ENCODE measurements around the gene TREH.

Gene TREH

DNA sequence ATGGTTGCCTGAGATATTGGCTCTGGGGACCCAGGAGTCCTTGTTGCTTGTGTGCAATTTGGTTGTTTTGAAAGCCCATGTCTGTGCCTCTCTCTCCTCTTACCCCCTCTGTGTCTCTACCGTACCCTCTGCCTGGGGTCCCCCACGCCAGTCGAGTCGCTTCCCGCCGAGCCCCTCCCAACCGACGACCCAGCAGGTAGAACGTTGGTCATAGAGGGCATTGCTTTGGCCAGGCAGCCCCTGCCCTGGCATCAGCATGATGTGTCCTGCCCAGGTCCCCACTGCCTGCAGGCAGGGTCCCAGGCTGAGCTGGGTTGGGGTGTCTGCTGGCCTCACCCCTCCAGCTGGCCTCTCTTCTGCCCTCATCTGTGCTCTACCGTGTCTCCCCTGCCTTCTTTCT, 35.0 kb downstream of the TREH start:
- DNase-seq, result no peak

DNA sequence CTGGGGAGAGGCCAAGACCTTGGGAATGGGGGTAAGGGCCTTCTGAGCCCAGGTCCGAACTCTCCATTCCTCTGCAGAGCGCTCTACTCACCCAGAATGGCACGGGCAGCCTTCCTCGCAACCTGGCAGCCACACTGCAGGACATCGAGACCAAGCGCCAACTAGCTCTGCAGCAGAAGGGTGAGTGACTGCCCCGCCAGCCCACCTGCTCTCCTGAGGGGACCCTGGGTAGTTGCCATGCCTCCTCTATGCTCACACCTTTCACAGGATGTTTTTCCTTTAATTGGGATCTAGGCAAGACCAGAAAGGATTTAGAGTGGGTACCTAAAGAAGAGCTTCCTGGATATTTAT, 35.5 kb downstream of the TREH start:
- no peak for DNase-seq

GRCh38 chr11:118643142-118643994, 36.1 kb downstream of the TREH start:
- no peak for DNase-seq

GRCh38 chr11:118641397-118642019, 37.9 kb downstream of the TREH start:
- DNase-seq, result no peak

DNA sequence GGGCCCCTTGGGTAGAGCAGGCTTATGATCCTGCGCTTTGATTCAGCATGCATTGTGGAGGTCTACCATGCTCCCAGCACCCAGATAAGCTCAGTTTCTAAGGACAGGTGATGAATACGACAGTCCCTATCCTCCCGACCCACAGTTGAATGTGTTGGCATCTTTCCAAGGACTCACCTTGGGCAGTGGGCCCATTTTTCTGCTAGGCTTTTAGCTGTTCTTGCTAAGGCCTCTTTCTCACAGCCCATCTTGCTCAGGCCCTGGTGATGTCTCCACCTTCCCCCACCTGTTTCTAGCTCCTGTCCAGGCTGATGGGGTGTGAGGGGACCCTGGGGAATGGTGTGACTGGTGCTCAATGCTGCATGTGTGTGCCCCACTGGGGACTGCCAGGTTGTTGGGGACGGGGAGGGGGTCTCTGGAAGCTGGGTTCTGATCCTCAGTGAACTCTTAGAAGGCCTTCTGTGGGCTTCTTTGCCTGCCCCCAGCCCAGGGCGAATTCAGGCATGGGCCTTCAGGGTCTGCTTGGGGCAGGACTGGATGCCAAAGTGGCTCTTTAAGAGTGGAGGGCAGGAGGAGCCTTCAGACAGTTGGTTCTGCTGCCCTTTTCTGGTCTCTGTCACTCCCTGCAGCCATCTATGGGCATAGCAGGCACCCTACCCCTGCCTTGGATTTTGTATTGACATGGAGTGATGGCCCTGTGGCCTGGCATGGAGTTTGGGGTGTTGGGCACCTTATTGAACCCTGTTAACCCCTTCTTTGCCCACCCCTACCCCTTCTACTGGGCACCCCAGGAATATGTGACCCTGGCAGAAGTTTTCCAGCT, 38.9 kb downstream of the TREH start:
- no peak for DNase-seq

DNA sequence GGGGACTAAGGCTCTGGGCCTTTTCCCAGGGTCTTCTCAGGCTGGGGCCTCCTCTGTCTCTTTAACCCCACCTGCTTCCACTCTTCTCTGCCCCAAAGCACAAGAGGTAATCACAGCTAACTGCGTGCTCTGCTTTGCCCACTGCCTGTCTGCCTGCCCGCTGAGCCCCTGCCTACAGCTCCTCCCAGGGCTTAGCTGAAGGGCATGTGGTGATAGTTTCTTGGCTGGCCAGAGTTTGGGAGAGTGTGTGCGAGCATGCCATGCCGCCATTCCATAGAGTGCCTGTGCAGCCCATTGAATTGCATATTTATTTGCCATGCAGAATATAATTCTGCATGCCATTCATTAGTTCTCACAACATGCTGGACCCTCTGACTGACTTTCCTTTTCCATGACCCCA, 39.6 kb downstream of the TREH start:
- no peak for DNase-seq

- DNase-seq, result no peak
Observed at GRCh38 chr11:118638726-118639125, 40.7 kb downstream of the TREH start.

DNA sequence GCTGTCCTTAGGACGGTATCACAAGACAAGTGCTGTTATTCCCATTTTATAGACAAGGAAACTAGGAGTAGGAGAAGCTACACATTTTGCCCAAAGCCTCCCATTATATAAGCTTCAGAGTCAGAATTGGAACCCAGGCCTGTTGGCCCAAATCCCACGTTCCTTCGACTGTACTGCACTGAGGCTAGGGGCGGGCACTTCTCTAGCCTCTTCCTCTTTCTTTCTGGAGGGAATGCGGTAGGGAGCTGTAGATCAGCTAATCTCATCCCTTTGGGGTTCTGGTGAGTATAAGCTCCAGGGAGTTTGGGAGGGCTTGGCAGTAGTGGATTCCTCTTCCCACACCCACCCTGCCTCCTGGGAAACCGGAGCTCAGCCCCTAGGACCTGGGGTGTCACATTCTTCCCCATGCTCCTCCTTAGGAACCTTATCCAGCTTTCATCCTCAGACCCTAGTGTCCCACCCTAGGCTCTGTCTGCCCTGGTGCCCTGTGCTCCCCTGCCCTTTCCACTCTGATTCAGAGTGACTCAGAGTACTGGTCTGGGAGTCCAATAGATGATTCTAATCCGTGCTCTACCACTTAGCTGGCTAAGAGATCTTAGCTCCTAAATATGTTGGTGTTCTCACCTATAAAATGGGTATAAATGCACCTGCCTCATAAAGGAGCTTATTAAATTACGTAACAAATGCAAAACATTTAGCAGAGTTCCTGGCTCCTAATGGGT, 42.7 kb downstream of the TREH start:
- no peak for DNase-seq

DNA sequence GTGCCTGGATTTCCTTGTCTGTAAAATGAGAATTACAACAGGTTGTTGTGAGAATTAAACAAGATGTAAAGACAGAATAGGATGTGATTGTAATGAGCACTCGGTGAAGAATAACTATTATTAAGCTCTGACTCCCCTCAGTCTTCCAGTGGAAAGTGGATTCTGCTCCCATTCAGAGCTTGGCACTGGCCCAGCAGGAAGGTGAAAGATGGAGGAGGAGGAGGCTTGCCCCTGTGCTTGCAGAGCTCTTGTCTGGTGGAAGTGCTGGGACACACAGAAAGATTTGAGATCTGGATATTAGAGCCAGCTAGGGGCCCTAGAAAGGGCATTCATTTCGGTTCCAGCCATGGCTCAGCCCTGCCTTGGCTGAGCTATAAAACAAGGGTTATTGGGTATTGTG, 43.8 kb downstream of the TREH start:
- no peak for DNase-seq

DNA sequence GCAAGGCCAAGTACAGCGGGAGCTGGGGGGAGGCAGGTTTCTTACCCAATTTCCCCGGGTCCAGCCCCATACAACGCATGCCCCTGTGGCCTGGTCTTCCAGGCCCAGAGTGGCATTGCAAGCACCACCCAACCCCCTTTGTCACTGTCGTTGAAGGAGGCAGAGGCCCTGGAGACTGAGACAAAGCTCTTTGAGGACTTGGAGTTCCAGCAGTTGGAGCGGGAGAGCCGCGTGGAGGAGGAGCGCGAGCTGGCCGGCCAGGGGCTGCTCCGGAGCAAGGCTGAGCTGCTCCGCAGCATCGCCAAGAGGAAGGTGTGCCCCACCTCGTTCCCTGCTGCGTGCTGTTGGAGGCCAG, 44.2 kb downstream of the TREH start:
- no peak for DNase-seq

DNA sequence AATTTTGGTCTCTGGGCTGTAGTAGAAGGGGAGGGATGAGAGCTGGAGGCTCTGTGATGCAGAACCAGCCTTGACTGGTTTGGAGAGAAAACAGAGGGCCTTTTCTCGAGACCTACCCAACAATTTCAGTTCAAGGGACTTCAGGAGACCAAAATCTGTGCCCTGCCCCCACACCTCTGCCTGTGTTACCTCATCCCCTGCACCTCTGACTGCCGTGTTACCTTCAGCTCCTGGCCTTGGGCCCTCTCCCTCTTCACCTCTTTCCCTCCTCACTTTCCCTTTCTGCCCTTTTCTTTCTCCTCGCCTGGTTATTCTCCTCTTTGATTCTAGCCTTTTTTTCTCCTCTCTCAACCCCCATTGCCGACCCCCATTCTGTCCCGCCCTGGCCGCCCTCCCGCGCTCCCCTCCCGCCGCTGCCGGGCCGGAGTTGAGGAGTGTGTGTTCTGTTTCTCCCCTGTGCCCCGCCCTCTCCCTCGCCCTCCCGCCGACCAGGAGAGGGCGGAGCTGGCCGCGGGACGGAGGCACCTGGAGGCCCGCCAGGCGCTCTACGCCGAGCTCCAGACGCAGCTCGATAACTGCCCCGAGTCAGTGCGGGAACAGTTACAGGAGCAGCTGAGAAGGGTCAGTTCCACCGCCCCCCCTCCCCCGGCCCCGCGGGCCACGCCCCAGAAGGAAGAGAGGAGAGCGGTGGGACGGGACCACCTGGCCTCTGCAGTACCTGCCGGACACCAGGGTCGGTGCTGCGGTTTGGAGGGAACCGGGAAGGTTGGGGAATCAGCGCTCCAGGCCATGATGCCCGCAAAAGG, 44.8 kb downstream of the TREH start:
- peak; percentile 29 for DNase-seq

DNA sequence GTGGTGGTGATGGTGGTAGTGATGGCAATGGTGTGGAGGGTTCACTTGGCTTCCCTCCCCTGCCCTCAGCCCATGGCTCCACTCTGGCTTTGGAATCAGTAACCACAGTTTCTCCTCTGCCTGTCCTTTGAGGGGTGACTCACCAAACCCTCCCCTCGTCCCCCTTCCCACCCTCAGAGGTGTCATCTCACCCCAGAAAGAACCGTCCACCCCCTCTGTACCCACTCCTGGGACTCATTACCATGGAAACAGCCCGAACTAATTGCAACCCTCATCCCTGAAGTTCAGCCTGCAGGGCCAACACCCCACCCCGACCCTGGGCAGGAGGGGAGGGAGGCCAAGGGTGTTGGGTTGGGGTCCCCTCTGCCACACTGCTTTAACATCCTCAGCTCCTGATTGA, 45.5 kb downstream of the TREH start:
- DNase-seq, result no peak

DNA sequence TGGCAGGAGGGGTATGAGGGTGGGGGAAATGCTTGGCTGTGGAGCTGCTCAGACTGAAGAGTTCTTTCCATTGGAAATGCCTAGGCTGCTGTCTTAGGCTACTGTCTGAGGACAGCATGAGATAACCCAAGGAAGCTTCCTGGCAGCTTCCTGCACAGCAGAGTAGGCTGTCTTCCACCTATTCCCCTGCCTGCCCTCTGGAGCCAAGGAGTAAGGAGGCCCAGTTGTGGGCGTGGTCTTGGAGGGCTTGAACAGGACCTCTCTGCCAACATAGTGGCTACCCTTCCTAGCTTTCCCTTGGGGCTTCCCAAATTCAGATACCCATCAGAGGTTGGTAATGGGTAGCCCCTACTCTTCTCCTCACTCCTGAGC, 46.1 kb downstream of the TREH start:
- DNase-seq, result no peak

DNA sequence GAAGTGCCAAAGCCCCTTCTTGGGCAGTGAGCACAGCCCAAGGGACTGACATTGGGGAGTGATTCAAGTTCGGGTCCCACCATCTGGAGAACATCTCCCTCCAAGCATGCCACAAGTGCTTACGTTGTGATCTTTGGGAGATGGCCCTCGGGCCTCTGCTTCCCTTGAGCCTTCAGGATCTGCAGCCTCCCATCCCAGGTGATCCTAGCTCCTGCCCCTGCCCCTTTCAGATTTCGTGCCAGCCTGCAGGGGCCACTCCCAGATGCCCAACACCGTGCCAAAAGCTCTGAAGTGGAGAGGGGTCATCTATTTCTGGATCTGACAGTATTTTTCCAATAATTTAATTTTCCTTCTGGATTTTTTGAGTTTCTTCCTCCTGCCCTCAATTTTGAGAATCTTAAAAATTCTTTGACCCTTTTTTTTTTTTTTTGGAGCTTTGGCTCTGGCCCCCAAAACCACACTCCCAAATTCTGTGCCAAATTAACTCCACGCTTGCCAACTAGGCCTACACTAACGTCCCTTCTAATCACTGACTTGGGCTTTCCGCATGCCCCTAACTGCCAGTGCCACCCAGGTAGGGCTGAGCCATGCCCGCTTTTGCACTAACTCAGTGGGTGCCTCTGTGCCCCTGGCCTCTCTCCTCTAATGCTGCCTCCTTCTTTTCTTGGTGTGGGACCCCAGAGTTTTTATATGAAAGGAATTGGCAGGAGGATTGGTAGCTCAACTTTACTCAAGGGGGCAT, 46.7 kb downstream of the TREH start:
- DNase-seq, result no peak

GRCh38 chr11:118631142-118631909, 48.1 kb downstream of the TREH start:
- no peak for DNase-seq

DNA sequence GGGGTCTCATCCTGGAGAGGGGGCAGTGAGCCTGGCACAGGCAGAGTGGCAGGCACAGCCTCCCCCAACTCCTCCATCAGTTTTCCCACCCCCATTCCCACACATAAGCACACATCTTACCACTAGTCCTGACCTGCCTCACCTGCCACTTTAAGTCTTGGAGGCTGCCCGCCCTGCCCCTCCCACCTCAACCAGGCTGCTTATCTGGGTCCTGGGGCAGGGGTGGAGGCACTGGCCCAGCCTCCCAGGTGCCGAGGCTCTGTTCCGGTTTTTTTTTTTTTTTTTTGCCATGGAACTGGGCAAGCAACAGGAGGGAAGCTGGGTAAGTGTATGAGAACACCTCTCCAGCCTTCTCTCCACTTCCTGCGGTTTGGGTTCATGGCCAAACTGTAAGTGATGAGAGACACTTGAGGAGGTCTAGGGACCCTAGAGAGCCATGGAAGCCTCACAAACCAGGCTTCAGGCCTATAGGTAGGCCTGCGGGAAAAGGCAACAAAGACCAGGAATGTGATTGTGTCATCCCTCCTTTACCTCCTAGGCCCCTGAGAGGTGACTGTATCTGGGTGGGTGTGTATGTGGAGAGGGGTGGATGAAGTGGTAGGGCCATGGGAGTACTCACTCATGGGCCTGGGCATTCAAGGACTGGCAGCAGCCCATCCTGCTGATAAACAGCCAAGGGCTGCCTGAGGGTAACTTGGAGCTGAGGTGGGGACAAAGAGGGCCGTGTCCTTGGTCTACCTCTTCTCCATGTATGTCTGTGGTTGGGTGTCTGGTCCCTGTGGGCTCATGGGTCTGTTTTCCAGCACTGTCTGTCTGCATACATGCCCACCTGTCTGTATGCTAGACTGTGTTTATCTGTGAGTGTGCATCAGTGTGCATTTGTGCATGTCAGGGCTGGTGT, 49.4 kb downstream of the TREH start:
- no peak for DNase-seq

DNA sequence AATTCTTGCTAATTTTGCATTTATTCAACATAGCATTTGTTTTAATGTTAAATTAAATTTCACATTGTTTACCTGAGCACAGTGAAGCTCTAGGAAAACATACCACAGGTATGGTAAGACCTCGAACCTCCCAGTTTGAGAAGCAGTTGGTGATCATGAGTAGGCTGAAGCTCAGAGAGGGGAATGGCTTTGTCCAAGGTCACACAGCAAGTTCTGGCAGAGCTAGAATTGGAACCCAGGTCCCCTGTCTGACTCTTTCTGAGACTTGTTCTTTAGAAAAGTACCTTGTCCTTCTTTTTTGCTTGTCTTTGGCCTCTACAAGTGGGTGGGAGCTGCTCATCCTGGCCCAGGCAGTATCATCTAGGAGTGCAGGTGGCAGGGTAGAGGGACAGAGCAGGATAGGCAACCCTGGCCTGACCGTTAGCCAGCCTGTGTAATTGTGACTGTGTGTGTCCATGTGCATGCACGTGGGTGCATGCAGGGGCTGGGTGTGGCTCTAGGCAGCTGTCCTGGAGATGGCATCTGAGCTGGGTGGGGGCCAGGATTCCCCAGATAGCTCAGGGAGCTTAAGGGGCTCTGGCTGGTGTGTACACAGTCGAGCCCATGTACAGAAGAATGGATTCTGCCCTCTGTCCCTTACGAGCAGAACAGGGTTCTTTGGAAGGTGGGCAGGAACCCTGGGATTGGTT, 50.4 kb downstream of the TREH start:
- DNase-seq, result no peak

DNA sequence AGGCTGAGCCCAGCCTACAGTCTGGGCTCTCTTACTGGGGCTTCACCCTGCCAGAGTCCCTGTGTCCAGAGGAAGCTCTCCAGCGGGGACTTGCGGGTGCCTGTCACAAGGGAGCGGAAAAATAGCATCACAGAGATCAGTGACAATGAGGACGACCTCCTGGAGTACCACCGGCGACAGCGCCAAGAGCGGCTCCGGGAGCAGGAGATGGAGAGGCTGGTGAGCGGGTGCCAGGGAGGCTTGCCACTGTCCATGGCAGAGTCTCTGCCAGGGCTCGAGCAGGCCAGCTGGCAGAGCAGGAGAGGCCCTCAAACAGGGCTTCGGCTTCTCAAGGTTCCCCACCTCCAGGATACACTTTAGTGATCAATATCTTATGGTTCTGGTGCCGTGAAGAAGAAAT, 51.0 kb downstream of the TREH start:
- no peak for DNase-seq

DNA sequence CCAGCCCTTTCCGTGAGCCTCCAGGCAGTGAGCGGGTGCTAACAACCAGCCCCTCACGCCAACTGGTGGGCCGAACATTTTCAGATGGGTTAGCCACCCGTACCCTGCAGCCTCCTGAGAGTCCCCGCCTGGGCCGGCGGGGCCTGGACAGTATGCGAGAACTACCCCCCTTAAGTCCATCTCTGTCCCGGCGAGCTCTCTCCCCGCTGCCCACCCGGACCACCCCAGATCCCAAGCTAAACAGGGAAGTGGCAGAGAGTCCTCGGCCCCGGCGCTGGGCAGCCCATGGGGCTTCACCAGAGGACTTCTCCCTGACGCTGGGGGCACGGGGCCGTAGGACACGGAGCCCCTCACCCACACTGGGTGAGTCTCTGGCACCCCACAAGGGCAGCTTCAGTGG, 51.4 kb downstream of the TREH start:
- no peak for DNase-seq
